Stimulated activated CD8-positive, alpha-beta memory T cell treated with anti-CD3 and anti-CD28 coated beads, Interleukin-4, amount 100 ng/mL, for 48 hours (primary cell): Measurements from ENCODE around the gene PPOX.

Experiments used
- DNase-seq: peaks from one replicate; pipeline ENCODE4 v3.0.0-alpha.2; 2020

Gene PPOX

DNA sequence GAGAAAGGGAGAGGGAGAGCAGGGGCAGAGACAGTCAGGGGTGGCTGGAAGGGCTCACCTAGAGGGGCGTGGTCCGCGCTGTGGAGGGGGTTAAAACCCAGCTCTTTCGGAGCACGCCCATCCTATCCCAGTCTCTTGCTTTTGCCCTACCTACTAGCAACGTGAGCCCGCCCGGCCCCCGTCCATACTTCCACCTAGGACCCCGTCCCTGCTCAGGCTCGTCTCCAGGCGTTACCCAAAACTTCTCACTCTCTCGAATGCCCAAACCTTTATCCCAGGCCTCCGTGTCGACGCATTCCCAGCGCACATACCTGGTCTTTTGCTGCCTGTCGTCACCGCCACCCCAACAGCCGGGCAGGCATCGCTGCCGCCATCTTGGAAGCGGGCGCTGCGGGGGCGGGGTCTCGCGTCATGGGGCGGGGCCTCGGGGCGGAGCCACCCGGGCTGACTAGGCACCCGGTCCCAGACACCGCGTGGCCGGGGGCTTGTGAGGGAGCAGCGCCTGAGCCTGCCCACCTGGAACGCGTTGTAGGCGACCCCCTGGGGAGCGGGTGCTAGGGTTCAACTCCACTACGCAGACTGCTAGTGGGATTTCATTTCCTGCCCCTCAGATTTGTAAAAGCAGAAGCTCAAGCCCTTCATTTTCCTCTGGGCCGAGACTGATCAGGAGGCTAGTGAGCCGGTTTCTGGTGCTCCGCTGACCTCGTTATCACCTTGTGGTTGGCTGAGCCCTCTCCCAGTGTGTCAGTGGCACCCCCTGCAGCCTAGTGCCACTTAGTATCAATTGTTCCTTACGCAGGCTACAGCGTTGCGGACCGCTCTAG, 11.1 kb downstream of the PPOX start, which contains the start of gene B4GALT3:
B4GALT3 (minus strand) TSS at position 396 of the 824 bp plus-strand sequence. CDS start 1,447 bp downstream, outside the sequence.
- peak; percentile 99 for DNase-seq

DNA sequence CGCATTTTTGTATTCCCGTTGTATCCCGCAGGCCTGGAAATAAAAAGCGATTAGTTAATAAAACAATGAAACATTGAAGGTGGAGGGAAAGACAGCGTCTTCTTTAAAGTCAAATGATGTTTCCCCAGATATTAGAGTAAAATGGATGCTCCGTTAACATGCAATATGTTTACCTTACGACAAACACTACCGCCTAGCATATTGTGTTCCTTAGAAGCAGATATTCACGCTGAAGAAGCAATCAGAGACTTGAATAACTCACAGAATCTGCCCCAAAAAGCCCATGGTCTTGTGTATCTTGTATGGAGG, 11.7 kb downstream of the PPOX start:
- no peak for DNase-seq

DNA sequence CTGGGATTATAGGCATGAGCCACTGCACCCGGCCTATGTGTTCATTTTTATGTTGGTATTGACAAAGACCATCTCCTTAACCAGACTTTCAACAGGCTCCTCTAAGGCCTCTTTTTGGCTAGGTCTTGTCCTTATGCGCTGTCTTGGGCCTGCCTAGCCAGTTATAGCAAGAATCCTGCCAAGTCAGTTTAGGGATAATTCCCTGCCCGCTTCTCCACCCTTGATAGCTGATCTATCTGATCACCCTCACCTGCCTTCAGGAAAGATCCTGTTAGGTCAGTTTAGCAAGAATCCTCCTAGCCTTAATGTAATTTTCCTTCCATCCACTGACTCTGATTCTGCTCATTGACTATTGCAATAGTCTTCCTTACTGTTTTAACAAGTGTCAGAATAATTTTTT, 13.5 kb downstream of the PPOX start:
- DNase-seq, result no peak

DNA sequence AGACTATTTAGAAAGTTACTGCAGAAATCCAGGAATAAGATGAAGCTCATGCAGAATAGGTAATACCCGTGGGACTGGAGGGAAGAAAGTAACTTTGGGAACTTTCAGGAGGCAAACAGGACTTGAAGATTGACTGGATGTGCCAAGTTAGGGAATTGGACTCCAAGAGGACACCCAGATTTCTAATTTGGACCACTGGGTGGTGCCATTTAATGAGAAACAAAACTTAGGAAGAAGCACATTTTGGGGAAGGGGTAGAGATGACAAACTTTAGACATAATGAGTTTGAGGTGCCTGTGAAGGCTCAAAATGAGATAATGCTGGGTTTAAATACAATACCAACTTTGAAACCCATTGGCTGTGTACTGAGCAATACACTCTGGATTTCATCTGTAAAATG, 14.4 kb downstream of the PPOX start:
- DNase-seq, result no peak

DNA sequence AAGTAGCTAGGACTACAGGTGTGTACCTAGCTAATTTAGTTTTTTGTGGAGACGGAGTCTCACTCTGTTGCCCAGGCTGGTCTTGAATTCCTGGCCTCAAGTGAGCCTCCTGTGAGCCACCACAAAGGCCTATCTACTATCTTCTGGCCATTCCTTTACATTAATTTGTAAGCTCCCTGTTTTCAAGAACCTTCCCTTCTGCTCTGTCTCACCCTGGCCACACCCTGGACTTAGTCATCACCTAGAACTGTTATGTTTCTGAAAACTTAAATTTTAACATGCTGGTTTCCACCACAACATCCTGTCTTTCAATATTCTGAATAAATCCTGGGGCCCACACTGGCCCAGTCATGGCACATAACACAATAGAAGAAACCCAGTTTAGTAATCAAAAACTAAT, 16.0 kb downstream of the PPOX start:
- peak; percentile 70 for DNase-seq

DNA sequence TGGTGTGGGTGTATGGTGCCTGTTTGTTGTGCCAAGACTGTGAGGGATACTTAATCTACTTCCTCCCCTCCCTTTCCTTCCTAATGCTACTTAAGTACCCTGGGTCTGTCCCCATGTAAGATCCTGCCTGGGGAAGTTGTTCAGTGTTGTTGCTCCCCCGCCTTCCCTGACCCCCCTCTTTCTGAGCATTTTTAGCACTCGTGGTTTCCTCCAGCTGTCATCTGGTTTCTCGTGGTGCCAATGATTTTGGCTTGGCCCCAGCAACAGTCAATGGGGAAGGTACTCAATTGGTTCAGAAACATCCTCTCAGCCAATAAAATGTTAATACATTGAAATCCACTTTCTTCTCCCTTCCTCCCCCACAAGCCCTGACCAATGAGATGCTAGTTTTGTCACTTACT, 19.1 kb downstream of the PPOX start:
- DNase-seq, result peak; percentile 71

DNA sequence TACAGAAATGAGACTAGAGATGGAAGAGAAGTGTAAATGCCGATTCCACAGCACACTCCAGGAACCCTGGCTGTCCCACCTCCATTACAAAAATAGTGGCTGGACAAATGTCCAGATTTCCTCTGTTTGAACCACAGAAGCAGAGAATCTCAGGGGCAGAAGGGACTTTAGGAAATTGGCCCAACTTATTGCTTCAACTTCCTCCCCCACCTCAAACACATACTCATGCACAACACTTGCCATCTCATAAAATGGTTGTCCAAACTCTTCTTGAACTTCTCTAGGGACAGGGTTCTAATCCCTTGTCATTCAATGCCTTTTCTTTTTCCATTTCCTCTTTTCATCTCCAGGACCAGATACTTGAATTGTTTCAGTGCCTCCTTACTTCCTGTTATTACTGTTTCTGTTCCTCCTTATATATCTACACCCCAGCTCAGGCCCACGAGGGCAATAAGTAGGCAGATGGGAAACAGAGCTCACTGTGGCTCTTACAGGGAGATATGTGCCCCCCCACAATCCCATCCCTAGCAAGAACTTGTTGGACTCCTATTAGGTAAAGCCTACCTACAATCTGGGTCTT, 19.6 kb downstream of the PPOX start:
- DNase-seq, result no peak

DNA sequence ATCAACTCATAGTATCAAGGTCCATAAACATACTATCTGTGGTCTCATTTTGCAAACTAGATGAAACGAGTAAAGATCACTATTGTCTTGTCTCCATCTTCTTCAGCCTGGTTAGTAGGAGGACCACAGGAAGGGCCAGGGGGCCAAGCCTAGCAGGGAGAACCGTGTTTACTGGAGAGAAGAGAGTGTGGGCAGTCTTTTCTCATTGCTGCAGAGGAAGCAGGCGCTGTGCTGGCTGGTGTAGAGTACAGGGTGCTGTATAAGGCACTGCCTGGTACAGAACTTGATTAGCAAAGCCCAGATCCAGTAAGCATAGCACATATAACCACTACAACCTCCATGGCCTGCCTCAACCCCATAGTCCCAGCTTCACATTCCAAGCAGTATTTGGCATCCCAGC, 21.1 kb downstream of the PPOX start:
- DNase-seq, result no peak

DNA sequence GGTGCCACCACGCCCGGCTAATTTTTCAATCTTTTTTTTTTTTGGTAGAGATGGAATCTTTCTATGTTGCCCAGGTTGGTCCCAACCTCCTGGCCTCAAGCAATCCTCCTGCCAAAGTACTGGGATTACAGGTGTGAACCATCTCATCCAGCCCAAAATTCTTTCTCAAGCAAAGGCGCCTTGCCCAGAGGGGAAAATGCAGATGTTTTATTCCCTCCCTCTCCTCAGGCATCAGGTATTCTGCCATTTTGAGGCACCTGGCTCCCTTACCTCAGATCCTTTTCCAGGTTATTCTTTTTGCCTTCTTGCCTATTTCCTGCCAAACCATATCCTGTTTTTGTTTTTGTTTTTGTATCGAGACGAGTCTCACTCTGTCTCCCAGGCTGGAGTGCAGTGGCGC, 22.2 kb downstream of the PPOX start:
- no peak for DNase-seq

DNA sequence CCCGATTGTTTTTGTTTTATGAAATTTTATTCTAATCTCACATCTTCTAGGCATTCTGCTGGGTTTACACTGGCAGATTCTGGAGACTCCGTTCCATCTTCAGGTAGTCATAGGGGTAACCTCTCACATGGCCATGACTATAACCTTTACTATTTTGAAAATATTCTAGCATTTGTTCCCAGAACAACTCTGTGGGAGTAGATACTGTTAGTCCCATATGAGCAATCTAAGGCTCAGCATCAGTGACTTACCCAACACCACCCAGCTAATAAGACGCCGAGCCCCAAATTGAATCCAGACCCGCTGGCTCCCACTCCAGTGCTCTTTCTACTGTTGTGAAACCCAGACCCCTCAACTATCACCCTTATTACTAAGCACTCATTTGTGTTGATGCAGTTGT, 22.8 kb downstream of the PPOX start:
- no peak for DNase-seq

DNA sequence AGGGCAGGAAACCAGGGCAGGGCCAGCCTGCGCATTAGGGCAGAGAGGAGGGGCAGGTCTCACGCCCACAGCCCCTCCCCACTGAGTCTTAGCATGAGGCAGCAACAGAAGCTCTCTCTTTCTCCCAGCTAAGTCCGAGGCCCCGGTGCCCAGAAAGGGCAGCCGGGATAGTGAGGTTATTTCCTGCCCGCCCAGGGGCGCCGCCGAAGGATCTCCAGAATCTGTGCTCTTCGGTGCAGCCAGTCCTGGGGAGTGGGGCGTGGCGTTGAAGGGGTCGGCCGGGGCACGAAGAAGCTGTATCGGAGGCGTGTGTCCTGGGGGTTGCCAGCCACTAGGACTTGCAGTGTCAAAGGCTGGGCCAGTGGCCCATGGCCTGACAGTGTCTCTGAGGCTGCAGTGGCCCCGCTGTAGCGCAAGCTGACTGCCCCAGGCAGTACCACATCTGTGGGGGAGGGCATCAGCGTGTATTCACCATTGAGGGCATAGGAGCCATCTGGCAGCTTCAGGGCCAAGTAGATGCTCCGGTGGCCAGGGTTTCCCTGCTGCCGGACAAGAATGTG, 24.8 kb downstream of the PPOX start:
- DNase-seq, result no peak

DNA sequence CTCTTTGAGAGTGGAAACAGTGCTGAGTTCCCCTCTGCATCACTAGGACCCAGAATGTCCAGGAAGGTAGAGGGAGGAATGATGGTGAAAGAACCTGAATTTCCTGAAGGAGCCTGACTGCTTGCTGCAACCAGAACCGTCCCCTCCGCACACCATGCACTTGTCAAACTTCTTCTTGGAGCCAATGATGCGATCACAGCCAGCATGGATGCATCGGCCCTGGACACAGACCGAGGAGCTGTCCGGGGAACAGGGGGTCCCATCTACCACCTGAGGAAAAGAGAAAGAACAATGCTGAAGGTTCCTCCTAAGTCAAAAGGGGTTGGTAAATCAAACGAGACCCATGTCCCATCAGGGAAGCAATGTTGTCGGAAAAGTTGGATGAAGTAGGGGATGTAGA, 25.7 kb downstream of the PPOX start:
- DNase-seq, result no peak

DNA sequence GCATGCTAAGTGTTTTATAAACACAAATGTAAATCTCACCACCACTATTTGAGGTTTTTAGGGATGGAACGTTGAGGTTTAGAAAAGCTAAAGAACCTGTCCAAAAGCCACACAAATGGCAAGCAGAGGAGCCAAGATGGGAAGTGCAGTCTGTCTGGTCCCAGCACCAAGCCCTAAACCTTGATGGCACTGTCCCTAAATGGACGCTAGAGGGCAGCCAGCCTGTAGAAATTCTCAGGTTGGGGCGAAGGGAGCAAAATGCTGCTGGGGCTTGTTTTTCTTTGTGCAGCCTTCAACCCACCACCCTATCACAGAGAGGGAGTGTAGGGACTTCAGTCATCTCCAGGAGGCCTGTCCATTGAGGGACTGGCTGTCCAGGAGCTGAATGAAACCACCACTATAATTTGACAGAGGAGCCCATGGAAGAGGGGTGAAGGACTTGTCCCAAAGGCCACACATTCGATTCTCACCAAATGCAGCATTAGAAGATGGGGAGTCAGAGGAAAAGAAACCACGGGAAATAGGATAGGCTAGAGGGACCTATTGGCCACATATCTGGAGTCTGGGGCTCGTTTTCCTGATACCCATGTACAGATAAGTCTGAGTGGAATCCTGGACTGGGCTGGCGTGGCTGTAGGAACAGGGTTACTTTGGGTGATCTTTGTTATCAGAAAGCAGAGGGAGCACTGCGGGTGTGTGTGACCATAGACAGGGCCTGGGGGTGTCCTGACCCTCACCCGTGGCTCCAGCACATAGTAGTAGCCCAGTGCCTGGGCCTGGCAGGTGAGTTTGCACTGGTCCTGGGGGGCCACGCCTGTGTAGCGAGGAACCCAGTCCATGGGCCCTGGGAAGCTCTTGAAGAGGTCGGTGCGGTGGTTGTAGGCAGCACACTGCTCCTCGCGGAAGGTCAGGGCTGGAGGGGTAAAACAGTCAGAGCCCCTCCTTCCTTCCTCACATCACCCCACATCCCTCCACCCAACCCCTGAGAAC, 26.5 kb downstream of the PPOX start:
- DNase-seq, result peak; percentile 76

DNA sequence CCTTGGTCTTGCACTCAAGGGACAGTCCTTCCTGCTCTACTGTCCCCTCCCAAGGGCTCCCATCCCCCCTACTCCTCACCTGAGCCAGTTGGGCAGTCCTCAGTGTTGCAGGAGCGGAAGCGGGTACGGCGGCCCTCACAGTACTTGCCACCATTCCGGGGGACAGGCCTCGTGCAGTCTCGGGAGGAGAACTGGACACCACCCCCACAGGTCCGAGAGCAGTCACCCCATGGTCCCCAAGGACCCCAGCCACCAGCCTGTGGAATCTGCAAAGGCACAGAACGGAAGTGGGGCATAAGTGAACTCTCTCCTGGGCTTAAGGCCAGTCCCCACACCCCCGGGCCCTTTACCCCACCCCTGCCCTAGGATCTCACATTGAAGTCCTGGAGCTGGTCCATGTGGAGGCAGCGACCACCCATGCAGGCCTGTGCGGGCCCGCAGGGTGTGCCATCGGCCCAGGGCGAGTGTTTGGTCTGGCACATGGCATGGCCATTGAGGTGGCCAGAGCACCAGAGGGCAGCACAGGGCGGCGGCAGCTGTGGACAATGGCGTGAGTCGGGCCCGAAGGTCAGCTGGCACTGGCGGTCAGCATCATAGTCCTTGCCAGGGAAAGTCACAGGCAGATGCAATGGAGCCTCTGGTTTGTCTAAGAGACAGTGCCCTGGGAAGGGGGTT, 27.5 kb downstream of the PPOX start:
- no peak for DNase-seq

DNA sequence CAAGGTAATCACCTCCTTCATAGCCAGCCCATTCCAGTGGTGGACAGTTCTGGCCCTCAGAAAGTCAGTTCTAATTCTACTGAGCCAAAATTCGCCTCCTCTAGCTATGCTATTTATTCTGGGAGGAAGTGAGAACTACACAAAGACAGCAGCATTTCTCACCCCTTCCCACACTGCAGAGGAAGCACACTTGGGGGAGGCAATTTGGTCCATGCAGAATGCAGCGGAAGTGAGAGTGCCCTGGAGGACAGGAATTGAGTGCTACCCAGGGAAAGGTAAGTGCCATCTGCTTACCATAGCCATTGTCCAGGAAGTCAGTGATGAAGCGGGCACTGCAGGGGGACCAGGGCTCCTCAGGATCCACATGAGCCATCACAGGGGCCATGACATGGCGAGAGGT, 28.9 kb downstream of the PPOX start:
- DNase-seq, result no peak

DNA sequence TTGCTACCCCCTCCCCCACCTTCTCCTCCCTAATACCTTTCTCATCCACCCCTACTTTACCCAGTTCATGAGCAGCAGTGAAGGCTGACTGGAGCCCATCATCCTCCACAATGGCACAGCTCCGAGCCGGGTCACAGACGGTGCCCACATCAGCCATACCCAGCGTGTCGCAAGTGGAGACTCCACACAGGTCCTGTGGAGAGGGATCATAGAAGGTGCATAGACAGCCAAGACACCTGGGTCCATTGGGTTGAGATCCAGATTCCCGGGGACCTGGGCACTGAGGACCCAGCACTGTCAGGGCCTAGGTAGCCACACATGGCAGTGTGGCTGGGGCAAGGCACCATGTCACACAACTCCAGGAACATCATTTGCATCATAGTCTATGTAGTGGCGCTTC, 29.9 kb downstream of the PPOX start:
- no peak for DNase-seq

DNA sequence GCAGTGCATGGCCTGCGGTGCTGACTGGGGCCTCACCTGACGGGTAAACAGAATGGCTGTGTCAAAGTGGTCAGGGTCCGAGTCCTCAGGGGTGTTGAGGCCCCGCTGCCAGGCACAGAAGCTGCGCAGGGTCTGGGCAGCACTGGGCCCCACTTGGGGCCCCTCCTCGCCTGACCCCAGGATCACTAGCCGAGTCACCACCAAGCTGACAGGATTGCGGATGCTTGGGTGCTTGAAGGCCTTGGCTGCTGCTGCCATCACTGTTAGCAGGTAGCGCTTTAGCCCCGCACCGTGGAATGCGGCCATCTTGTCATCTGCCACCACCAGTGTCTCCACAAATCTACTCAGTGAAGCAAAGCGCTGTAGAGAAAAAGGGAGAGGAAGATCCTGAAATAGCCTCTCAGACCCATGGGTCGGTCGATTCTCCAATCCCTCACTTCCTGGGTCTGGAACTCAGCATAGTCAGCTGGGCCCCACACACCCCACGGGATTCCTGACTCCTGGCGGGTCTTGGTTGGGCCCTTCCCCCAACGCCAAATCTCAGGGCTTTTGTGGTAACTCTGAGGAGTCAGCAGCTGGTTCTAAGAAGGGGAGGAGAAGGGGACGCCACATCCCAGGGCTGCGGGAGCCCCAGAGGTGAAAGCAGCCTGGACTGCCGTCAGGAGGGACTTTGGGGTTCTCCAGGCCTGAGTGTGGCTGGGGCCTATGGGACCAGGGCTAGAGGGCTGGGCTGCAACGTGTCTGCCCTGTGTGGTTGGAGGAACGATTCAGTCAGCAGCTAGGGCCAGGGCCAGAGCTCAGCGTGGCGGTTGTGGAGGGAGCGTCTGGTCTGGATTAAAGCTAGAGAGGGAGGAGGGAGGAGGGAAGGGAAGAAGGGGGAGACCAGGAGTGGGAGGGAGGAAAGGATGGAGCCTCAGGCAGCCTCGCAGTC, 30.6 kb downstream of the PPOX start:
- no peak for DNase-seq

DNA sequence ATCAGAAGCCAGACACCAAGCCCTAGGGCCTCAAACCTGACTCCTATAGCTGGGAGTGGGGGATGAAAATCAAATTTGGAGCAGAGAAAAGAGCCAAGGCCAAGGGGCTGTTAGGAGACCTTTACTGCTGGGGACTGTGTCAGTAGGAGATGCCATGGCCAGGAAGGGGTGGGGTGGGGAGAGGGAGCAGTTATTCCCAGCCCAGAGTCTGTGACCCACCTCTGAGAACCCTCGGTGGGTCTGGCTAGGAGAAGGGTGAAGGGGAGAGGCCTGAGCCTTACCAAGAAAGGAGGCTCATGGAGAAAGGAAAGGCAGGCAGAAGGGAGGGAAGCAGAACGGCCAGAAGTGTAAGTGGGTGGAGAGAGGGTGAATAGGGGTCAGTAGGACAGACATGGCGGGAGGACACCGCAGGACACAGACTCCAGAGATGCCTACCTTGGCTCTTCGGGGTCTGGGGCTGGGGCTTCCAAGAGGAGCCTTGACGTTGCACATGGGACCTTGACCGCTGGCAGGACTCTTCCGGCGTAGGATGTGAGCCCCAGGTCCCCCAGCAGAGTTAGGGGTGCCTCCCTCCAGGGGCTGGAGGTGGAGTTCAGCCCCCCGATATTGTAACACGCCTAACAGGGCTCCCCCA, 31.5 kb downstream of the PPOX start:
- DNase-seq, result no peak

DNA sequence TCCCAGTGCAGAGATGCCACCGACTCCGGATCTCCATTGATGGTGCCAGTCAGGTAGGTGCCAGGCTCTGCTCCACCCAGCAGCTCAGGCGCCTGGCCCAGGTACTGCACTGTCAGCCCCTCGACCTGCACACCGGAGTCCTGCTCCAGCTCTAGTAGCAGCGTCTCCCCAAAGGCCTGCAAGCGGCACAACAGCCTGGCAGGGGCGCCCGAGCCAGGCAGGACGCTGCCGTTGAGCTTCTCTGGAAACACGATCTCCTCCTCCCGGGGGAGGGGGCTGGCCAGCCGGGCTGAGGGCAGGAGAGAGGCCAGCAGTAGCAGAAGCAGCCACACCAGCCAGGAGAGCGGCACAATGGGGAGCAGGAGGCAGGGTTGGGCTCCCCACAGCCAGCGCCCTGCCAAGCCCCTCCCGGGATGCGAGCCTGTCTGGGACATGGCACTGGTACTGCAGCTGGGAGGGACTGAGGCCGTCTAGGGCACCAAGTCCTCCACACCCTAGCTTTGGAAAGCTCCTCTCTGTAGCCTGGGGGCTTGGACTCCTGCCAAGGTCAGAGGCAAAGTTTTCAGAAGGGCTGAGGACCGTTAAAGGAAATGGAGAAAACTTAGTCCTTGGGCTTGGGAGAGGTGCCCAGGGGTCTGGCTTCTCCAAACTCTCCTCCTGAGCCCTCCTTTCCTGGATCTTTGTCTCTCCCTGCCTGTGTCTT, 32.1 kb downstream of the PPOX start:
- DNase-seq, result no peak

DNA sequence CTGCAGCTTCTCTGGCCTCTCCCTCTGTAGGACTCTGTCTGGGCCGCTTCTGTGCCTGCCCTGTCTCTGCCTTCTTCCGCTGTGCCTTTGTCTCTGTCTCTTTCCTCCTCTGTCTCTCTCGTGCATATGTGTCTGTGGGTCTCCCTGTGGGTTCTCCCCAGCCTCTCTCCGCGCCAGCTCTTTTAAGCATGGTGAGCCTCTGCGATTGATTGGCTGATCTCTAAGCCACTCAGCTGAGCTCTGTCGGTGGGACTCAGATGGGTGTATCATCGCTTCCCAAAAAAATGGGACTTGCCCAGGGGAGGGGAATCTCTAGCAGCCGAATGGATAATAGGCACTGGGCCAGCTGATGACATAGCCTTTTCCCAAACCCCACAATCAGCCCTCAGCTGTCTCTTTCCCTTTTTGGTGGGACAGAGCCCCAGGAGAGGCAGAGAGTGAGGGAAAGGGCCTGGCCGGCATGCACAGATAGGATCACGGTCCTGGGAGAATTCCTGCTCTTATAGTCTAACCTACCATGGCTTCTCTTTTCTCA, 32.7 kb downstream of the PPOX start, which contains the start of gene ADAMTS4:
ADAMTS4 (minus strand) TSS at position 158 of the 535 bp plus-strand sequence. CDS start 427 bp downstream, outside the sequence.
- no peak for DNase-seq
